GM13977 (cell line): Measurements from ENCODE around the gene TMA7B.

ENCODE experiments used
- DNase-seq: peaks from one replicate; pipeline ENCODE4 v3.0.0; 2012; ENCODE audit warnings: low spot score
- in situ Hi-C: fragments of 300-500 bp; cut with MboI; formaldehyde crosslinking; loops from one replicate; pipeline ENCODE4 v1.12.0; 2022; ENCODE audit warnings: low sequenced_read_pairs, low pct_unique_long_range_greater_than_20kb, mixed read lengths, inconsistent platforms; ENCODE audit not compliant: unreplicated experiment
- TF ChIP-seq, protein P1 (sequence below): IDR thresholded peaks from 2 replicates; pipeline ENCODE4 v1.5.1; 2012; ENCODE audit warnings: mild to moderate bottlenecking, control low read depth; ENCODE audit not compliant: insufficient read depth; ENCODE audit errors: extremely low read depth, missing control alignments

The TMA7B gene

DNA sequence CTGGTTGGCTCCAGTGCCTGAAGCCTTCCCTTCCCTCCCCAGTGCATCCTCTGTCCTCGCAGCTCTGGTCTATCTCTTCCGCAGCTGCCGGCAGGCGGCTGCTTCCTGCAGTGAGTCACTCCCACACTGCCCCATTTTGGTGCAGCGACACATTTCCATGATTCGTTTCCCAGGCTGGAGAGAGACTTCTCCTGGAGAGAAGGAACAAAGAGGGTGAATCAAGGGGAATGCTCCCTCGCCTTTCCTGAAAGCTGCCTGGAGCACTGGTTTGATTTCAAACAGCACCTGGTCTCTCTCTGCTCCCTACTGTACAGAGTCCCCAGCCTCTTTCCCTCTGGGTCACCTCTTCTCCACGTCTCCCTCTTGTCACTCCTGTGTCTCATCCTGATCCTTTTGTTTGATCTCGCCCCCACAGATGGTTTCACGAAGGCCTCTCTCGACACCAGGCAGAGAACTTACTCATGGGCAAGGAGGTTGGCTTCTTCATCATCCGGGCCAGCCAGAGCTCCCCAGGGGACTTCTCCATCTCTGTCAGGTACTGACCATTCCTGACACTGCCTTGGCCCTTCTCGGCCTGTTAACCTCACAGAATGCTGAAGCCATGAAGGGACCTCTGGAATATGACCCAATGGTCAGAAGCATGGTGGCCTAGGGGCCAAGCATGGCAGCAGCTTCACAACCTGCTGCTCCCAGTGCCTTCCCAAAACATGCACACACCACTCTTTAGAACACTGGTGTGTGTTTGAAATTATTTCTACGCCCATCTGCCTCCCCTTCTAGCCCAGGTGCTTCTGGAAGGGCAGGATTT lies at the start of gene TMA7B:
Gene TMA7B, plus strand, starts transcription at position 758 of the 808 bp plus-strand sequence. CDS start 3,978 bp downstream, outside the sequence.
- no peak for DNase-seq
- in situ Hi-C loops = no loop called here
- TF ChIP-seq, protein P1, sequence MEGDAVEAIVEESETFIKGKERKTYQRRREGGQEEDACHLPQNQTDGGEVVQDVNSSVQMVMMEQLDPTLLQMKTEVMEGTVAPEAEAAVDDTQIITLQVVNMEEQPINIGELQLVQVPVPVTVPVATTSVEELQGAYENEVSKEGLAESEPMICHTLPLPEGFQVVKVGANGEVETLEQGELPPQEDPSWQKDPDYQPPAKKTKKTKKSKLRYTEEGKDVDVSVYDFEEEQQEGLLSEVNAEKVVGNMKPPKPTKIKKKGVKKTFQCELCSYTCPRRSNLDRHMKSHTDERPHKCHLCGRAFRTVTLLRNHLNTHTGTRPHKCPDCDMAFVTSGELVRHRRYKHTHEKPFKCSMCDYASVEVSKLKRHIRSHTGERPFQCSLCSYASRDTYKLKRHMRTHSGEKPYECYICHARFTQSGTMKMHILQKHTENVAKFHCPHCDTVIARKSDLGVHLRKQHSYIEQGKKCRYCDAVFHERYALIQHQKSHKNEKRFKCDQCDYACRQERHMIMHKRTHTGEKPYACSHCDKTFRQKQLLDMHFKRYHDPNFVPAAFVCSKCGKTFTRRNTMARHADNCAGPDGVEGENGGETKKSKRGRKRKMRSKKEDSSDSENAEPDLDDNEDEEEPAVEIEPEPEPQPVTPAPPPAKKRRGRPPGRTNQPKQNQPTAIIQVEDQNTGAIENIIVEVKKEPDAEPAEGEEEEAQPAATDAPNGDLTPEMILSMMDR = no peak

DNA sequence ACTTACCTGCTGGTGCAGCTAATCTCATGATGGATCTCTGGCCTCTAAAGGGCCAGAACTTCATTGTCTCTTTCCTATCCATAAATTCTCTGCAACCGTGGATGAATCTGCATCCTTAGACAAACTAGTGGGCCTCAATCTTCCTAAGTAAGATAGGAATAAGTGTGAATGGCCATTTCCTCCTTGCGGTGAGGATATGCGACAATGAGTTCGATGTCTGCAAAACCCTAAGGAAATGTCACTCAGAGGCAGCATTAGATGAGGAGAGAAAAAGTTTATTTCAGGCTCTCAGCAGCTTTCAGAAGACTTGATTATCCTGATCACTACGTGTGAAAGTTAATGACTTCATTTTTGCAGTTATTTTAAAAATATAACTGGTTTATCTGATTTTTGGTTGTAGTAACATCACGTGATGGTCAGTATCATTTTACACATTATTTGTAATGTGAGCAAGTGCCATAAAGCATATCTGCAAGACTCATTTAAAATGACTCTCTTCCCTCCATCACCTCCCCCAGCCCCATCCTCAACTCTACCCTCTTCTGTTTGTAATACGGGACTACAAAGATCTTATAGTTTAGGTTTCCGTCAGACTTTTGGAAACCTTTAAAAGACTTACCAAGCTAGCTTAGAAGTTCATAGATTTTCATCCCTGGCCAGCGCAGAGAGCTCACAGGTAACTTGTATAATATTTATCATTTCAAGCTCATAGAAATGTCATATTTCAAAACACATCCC lies 49.2 kb upstream of the TMA7B start:
- TF ChIP-seq, protein P1 = no peak
- in situ Hi-C loops = no loop called here
- no peak for DNase-seq

GRCh38 chr22:39913321-39913720 lies 46.9 kb upstream of the TMA7B start:
- DNase-seq = no peak
- in situ Hi-C loops = no loop called here
- TF ChIP-seq, protein P1 = no peak

DNA sequence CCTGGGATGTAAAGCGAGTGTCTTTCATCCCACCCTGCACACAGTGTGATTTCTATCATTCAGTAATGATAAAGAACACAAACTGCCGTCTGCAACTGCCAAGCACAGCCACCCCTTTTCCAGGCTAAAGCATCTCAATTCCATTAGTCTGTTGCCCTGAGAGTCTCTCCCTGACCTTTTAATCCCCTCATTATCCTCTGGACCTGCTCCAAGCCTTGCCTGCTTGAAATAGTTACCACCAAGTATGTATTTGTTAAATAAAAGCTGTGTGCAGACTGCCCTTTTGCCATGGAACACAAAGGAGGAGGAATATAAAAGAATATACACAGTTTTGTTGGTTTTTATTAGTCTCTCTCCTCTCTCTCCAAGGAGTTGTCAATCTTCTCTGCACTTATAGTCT lies 46.3 kb upstream of the TMA7B start:
- in situ Hi-C loops = no loop called here
- TF ChIP-seq, protein P1 = no peak
- DNase-seq = no peak

- TF ChIP-seq, protein P1 = no peak
- no peak for DNase-seq
- in situ Hi-C loops = no loop called here
Observed at GRCh38 chr22:39914584-39914983, 45.6 kb upstream of the TMA7B start.

- DNase-seq = no peak
- in situ Hi-C loops = no loop called here
- TF ChIP-seq, protein P1 = no peak
Observed at GRCh38 chr22:39915295-39915726, 44.9 kb upstream of the TMA7B start.
